Inflammatory macrophage (primary cell): Measurements from ENCODE around the gene LDAH.
A peak's percentile ranks its signal among the peaks of the same experiment; 100 is the strongest.

Experiments used
- DNase-seq, 2 donors: peaks; one replicate each; pipeline ENCODE4 v3.0.0-alpha.2; 2020 to 2022

LDAH gene

DNA sequence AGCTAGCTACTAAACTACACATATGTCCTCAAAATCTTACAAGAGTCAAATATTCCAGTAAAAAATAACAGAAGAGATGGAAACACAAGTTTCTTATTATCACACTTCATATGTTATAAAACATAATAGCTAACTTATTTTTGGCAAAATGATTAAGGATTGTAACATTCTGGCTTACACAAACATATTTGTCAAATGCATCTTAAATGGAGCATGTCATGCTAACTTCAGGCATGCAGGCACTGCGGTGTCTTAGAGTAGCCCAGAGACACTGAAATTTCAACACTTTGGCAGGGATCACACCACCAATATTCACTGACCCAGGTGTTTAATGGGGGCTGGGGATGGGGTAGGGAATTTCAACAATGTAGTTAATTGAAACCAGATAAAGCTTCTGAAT lies 51.6 kb downstream of the LDAH start:
- DNase-seq: no peak

- DNase-seq: no peak
Observed at GRCh38 chr2:20766798-20767644, 55.9 kb downstream of the LDAH start.

GRCh38 chr2:20766213-20766612 lies 56.7 kb downstream of the LDAH start:
- no peak for DNase-seq

GRCh38 chr2:20762945-20763683 lies 59.8 kb downstream of the LDAH start:
- DNase-seq: no peak

GRCh38 chr2:20759487-20759886 lies 63.4 kb downstream of the LDAH start:
- no peak for DNase-seq

- no peak for DNase-seq
Observed at GRCh38 chr2:20758997-20759396, 63.9 kb downstream of the LDAH start.

DNA sequence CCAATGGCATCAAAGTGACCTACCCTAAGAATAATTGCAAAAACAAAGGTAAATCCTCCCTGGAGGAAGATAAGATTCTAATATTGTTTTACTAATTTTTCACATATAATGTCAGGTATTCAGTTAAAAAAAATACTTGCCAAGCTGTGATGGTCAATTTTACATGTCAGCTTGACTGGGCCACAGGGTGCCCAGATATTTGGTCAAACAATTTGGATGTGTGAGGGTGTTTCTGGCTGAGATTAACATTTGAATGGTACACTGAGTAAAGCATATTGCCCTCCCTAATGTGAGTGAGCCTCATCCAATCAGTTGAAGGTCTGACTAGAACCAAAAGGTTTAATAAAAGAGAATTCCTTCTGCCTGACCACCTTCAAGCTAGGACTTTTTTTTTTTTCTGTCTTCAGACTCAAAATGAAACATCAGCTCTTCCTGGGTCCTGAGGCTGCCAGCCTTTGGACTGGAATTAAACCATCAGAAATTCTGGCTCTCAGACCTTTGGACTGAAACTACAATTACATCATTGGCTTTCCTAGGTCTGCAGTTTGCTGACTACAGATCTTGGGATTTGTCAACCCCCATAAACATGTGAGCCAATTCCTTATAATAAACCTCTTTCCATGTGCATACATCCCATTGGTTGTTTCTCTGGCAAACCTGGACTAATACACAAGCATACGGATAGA lies 65.4 kb downstream of the LDAH start:
- DNase-seq: no peak

DNA sequence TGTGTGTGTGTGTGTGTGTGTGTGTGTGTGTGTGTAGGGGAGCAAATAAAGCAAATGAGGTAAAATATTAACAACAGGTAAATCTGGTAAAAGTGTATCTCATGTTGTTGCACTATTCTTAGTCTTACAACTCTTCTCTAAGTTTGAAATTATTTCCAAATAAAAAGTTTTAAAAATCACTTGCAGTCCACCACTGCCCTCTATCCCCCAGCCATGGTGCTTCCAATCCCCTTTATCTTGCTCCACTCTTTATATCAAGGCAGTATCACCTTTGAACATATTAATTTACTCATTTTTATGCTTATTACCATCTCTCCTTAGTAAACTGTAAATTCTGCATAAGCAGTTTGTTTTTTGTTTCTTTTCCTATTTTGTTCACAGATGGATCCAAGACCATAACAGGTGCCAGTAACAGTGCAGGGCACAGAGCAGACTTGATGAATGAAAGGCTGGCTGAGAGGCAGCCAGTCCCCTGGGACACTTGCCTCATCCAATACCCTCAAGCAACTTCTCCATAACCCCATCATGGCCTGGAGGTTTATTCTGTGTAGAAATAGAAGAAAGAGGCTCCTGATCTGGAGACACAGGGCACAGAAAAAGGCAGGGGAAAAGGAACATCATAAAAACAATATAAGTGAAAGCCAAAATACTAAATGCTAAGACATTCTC lies 67.6 kb downstream of the LDAH start:
- no peak for DNase-seq

- DNase-seq: no peak
Observed at GRCh38 chr2:20752293-20752692, 70.6 kb downstream of the LDAH start.

DNA sequence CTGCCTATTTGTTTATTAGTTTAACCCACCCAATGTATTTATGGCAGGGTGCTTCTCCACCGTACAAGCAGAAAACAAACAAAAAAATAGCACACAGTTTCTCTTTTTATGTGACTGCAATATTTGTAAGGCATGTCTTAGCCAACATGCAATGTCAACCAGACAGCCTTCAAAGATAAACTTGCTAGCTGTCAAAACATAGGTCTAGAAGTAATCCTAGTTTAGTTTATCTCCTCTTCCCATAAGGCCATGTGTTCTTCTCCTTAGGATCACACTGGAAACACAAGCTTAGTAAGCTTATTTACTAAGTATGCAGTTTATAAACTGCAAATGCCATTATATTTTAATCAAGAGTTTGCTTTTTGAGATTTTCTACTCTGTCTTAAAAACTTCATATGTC lies 75.6 kb downstream of the LDAH start:
- DNase-seq: no peak

GRCh38 chr2:20745924-20746555 lies 76.9 kb downstream of the LDAH start:
- DNase-seq: no peak

GRCh38 chr2:20744366-20745335 lies 78.2 kb downstream of the LDAH start:
- DNase-seq: no peak

GRCh38 chr2:20738772-20739171 lies 84.1 kb downstream of the LDAH start:
- DNase-seq: no peak

DNA sequence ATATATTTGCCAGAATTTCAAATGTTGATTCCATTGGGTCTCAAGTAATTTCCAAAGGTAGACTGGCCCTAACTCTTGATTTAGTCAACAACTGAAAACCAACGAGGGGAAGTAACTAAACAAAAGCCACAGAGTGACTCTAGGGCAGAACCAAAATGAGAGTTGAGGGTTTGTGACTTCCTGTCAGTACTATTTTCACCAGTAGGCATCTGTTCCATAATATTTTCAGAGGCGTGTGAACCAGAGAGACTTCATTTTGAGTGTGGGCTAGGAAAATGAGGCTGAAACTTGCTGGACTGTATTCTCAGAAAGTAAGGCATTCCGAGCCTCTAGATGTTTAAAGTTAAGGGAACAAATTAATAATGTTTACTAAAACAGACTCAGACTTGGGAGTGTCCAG lies 85.4 kb downstream of the LDAH start:
- DNase-seq: peak in 1 of 2 donors; percentile 8

- peak in 1 of 2 donors; percentile 38 for DNase-seq
Observed at GRCh38 chr2:20728114-20728758, 94.7 kb downstream of the LDAH start.

- no peak for DNase-seq
Observed at GRCh38 chr2:20726913-20727312, 96.0 kb downstream of the LDAH start.

DNA sequence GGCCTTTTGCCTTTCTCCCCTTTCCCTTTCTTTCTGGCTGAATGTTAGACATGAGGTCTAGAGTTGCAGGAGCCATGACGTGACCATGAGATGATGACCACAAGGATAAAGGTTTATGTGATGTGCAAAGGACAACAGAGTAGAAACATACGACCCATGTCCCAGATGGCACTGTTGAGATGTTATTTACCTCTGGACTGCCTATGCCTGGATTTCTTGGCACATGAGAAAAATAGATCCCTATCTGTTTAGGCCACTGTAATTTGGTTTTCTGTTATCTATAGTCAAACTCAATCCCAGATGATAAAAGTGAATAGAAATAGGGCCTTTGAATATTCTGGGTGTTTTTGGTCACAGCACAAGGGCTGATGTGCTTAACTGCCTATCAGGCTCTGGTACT lies 97.1 kb downstream of the LDAH start:
- DNase-seq: no peak

DNA sequence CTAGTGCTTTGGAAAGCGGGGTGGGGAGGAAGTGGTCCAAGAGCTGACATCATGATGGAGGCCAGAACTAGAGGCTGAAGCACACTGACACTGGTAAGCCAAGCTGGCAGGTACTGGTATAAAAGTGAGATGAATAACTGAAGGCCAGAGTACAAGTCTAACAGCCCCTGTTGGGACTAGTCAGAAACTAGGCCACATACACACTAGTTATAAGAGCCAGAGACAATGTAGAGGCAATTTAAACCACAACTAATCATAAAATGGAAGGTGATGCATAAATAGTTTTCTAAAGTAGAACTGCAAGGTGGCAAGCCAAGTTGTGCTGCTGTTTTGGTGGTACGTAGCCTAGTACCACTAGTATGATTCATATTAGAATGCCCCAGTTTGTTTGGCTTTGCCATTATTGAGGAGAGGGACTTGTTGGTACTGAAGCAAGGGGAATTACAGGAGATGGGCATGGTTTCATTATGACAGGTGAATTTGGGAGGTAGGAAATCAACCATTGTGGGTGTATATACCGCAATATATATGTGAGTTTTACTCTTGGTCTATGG lies 98.3 kb downstream of the LDAH start:
- DNase-seq: no peak

GRCh38 chr2:20723543-20723942 lies 99.4 kb downstream of the LDAH start:
- no peak for DNase-seq

- no peak for DNase-seq
Observed at GRCh38 chr2:20722592-20723240, 100.2 kb downstream of the LDAH start.
